ENCODE data around the gene PDS5B. TPM values are rescaled to one million over a fixed set of nuclear protein-coding genes. Genes with fewer than 3 reads are reported as not detected.

PDS5B gene
- total and polyA plus RNA-seq, 2 experiments from 2014 or later: 43.9 to 46.5 TPM

DNA sequence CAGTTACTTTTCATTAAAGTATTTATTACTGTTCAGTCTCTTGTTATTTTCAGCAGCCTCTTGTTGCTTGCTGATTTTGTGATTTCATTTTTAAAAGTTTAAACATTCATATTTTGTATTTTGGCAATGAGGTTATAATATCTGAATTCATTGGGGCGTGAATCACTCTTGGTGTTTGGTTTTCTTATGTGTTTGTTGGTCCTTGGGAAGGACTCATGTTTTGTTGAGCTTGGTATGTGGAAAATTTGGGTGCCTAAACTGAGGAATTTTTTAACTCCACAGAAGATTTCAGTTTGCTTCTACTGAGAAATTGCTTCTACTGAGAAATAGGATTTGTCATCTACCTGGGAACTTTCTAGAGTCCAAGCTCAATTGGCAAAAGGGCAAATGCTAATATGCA is 38.2 kb downstream of the PDS5B start (continued):
- TF ChIP-seq, protein P1, sequence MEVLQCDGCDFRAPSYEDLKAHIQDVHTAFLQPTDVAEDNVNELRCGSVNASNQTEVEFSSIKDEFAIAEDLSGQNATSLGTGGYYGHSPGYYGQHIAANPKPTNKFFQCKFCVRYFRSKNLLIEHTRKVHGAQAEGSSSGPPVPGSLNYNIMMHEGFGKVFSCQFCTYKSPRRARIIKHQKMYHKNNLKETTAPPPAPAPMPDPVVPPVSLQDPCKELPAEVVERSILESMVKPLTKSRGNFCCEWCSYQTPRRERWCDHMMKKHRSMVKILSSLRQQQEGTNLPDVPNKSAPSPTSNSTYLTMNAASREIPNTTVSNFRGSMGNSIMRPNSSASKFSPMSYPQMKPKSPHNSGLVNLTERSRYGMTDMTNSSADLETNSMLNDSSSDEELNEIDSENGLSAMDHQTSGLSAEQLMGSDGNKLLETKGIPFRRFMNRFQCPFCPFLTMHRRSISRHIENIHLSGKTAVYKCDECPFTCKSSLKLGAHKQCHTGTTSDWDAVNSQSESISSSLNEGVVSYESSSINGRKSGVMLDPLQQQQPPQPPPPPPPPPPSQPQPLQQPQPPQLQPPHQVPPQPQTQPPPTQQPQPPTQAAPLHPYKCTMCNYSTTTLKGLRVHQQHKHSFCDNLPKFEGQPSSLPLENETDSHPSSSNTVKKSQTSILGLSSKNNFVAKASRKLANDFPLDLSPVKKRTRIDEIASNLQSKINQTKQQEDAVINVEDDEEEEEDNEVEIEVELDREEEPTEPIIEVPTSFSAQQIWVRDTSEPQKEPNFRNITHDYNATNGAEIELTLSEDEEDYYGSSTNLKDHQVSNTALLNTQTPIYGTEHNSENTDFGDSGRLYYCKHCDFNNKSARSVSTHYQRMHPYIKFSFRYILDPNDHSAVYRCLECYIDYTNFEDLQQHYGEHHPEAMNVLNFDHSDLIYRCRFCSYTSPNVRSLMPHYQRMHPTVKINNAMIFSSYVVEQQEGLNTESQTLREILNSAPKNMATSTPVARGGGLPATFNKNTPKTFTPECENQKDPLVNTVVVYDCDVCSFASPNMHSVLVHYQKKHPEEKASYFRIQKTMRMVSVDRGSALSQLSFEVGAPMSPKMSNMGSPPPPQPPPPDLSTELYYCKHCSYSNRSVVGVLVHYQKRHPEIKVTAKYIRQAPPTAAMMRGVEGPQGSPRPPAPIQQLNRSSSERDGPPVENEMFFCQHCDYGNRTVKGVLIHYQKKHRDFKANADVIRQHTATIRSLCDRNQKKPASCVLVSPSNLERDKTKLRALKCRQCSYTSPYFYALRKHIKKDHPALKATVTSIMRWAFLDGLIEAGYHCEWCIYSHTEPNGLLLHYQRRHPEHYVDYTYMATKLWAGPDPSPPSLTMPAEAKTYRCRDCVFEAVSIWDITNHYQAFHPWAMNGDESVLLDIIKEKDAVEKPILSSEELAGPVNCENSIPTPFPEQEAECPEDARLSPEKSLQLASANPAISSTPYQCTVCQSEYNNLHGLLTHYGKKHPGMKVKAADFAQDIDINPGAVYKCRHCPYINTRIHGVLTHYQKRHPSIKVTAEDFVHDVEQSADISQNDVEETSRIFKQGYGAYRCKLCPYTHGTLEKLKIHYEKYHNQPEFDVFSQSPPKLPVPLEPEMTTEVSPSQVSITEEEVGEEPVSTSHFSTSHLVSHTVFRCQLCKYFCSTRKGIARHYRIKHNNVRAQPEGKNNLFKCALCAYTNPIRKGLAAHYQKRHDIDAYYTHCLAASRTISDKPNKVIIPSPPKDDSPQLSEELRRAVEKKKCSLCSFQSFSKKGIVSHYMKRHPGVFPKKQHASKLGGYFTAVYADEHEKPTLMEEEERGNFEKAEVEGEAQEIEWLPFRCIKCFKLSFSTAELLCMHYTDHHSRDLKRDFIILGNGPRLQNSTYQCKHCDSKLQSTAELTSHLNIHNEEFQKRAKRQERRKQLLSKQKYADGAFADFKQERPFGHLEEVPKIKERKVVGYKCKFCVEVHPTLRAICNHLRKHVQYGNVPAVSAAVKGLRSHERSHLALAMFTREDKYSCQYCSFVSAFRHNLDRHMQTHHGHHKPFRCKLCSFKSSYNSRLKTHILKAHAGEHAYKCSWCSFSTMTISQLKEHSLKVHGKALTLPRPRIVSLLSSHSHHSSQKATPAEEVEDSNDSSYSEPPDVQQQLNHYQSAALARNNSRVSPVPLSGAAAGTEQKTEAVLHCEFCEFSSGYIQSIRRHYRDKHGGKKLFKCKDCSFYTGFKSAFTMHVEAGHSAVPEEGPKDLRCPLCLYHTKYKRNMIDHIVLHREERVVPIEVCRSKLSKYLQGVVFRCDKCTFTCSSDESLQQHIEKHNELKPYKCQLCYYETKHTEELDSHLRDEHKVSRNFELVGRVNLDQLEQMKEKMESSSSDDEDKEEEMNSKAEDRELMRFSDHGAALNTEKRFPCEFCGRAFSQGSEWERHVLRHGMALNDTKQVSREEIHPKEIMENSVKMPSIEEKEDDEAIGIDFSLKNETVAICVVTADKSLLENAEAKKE (CRISPR knock-in tag; IDR thresholded peaks at IDR 0.05): no peak
- TF ChIP-seq EZH2 (IDR thresholded peaks at IDR 0.05; ENCODE audit: low read depth, unreplicated experiment) (no peak), POLR2AphosphoS5 (IDR thresholded peaks at IDR 0.05; ENCODE audit: low read depth) (no peak)

DNA sequence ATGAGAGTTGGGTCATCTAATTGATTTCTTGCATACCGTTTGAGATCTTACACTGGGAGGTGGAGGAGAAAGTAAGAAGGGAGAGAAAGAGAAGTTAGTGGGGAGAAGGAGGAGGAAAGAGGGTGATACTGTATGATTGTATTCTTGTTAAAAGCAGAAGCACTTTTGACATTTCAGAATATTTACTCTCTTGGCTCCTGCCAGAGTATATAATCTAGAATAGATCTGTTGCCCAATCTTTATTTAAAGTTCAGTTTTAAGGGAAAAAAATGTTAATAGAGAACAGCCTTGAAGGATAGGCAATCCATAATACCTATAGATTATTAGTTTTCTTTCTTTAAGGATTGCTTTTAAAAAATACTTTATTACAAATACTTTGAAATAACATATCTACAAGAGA is 41.5 kb downstream of the PDS5B start:
- no peak overlapping the region for H3K4me3 Mint-ChIP-seq
- H3K36me3 Mint-ChIP-seq (ENCODE audit: low read depth): peaks cover 9% of the 10 kb centered on the region; the same call in 2 of the 3 replicates
- peaks cover 22% of the 10 kb centered on the region for H3K4me1 Mint-ChIP-seq
- Histone ChIP-seq H4K20me1 (replicated peaks; ENCODE audit: insufficient read depth) (peaks cover 34% of the 10 kb centered on the region), H3K79me2 (replicated peaks; ENCODE audit: insufficient read depth) (peaks cover 97% of the 10 kb centered on the region), H3K4me1 (ENCODE audit: insufficient read depth) (peaks cover 13% of the 10 kb centered on the region), H3K4me2 (no peak overlapping the region), H3K27me3 (ENCODE audit: insufficient read depth) (no peaks in the 10 kb centered on the region), H3K36me3 (ENCODE audit: insufficient read depth) (peaks cover 1% of the 10 kb centered on the region; the same call in 1 of the 2 replicates), H2AFZ (no peak overlapping the region), H3K27ac (ENCODE audit: low read depth) (no peak overlapping the region), H3K9me2 (ENCODE audit: insufficient read depth) (no peaks in the 10 kb centered on the region), H3F3A (replicated peaks; ENCODE audit: low read depth) (no peaks in the 10 kb centered on the region), H3K4me3 (no peak overlapping the region)
- DNase-seq (ENCODE audit: low spot score): no peak
- H3K27me3 Mint-ChIP-seq (ENCODE audit: insufficient read depth, low read depth, poor library complexity): peaks cover 6% of the 10 kb centered on the region
- H3K9me3 Mint-ChIP-seq: peaks cover 10% of the 10 kb centered on the region
- ATAC-seq: no peak
- no peak overlapping the region for H3K27ac Mint-ChIP-seq
- TF ChIP-seq STAT1 (IDR thresholded peaks at IDR 0.05; ENCODE audit: unreplicated experiment): no peak
- no peak for TF ChIP-seq CREB1 (CRISPR knock-in tag; IDR thresholded peaks at IDR 0.05; ENCODE audit: low read depth)
- TF ChIP-seq, protein P2, sequence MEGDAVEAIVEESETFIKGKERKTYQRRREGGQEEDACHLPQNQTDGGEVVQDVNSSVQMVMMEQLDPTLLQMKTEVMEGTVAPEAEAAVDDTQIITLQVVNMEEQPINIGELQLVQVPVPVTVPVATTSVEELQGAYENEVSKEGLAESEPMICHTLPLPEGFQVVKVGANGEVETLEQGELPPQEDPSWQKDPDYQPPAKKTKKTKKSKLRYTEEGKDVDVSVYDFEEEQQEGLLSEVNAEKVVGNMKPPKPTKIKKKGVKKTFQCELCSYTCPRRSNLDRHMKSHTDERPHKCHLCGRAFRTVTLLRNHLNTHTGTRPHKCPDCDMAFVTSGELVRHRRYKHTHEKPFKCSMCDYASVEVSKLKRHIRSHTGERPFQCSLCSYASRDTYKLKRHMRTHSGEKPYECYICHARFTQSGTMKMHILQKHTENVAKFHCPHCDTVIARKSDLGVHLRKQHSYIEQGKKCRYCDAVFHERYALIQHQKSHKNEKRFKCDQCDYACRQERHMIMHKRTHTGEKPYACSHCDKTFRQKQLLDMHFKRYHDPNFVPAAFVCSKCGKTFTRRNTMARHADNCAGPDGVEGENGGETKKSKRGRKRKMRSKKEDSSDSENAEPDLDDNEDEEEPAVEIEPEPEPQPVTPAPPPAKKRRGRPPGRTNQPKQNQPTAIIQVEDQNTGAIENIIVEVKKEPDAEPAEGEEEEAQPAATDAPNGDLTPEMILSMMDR (conservative IDR thresholded peaks at IDR 0.05; ENCODE audit: low read depth in 2 of 2): no peak
- TF ChIP-seq ZNF331 (CRISPR knock-in tag; IDR thresholded peaks at IDR 0.05; ENCODE audit: low read depth): no peak
- TF ChIP-seq ZNF114 (CRISPR knock-in tag; IDR thresholded peaks at IDR 0.05): no peak
- TF ChIP-seq, protein P1 (CRISPR knock-in tag; IDR thresholded peaks at IDR 0.05): no peak

All from GM23338 (cell line).